Measurements from ENCODE around the gene CLASP1. TPM values are rescaled to one million over a fixed set of nuclear protein-coding genes. Genes with fewer than 3 reads are reported as not detected.

CLASP1 gene
- total RNA-seq, 1 donor from 2014 or later = 60.1 TPM

DNA sequence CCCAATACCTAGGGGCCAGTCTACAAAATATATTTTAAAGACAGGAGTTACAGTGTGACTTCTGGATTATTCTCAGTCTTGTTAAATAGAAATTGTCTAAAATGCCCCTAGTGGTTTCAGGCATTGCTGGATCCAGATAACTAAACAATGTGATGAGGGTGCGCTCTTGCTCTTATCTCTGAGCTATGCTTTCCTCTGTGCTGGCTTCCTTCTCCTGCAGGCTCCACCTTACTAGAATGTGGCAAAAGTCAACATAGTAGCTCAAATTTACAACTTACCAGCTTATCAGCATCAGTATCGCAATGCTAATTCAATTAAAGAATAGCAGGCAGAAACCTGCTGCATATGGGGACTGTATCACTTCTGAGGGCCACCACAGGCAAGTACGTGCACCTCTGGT lies 179.9 kb downstream of the CLASP1 start:
- Histone ChIP-seq H3K27me3 (ENCODE audit: low read depth) (no peaks in the 10 kb centered on the region), H3K4me1 (peaks cover 19% of the 10 kb centered on the region), H3K4me3 (no peak overlapping the region), H3K36me3 (peaks cover 39% of the 10 kb centered on the region), H3K27ac (replicated peaks) (no peak overlapping the region), H3K9me3 (replicated peaks) (no peaks in the 10 kb centered on the region)
- TF ChIP-seq, protein P1, sequence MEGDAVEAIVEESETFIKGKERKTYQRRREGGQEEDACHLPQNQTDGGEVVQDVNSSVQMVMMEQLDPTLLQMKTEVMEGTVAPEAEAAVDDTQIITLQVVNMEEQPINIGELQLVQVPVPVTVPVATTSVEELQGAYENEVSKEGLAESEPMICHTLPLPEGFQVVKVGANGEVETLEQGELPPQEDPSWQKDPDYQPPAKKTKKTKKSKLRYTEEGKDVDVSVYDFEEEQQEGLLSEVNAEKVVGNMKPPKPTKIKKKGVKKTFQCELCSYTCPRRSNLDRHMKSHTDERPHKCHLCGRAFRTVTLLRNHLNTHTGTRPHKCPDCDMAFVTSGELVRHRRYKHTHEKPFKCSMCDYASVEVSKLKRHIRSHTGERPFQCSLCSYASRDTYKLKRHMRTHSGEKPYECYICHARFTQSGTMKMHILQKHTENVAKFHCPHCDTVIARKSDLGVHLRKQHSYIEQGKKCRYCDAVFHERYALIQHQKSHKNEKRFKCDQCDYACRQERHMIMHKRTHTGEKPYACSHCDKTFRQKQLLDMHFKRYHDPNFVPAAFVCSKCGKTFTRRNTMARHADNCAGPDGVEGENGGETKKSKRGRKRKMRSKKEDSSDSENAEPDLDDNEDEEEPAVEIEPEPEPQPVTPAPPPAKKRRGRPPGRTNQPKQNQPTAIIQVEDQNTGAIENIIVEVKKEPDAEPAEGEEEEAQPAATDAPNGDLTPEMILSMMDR (IDR thresholded peaks at IDR 0.05; ENCODE audit: borderline replicate concordance) = no peak
- intact Hi-C loops (cut with micrococcal nuclease) = no loop called here
- no peak for DNase-seq

DNA sequence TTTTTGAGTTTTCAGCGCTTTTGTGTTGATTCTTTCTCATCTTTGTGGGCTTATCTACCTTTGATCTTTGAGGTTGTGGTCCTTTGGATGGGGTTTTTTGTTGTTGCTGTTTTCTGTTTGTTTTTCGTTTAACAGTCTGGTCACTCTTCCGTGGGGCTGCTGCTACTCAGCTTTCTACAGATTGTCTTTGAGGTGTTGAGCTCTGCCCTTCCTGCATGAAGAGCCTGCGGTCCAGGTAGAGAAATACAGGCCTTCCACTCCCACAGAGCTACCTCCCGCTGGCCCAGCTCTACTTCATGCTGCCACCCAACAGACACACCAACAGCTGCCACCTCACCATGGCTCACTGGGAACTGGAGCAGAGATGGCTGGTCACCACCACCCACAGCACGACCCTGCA lies 180.3 kb downstream of the CLASP1 start:
- H3K9me3 ChIP-seq (replicated peaks) = no peaks in the 10 kb centered on the region
- H3K27me3 ChIP-seq (ENCODE audit: low read depth) = no peaks in the 10 kb centered on the region
- TF ChIP-seq, protein P1 (IDR thresholded peaks at IDR 0.05; ENCODE audit: borderline replicate concordance) = no peak
- intact Hi-C loops (cut with micrococcal nuclease) = no loop called here
- H3K4me1 ChIP-seq = peaks cover 16% of the 10 kb centered on the region
- no peak overlapping the region for H3K27ac ChIP-seq (replicated peaks)
- H3K36me3 ChIP-seq = peaks cover 39% of the 10 kb centered on the region
- no peak for DNase-seq
- no peak overlapping the region for H3K4me3 ChIP-seq

DNA sequence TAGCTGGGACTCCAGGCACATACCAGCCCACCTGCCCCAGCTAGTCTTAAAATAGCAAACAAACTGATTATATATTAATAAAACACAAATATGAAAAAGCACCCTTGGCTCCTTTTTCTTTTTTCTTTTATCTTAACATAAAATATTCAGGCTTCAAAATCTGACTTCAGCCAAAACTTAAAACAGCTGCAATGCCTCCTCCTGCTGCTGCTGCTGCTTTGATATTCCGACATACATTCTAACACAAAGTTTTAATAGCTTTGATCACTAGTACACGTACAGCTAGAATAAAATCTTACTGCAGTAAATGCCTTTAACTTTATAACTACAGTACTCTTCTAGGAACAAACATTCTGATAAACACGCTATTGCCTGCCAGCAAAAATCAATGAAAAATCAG lies 190.0 kb downstream of the CLASP1 start:
- Histone ChIP-seq H3K36me3 (peaks cover 83% of the 10 kb centered on the region), H3K9me3 (replicated peaks) (no peaks in the 10 kb centered on the region), H3K27me3 (ENCODE audit: low read depth) (no peaks in the 10 kb centered on the region), H3K4me3 (no peak overlapping the region), H3K27ac (replicated peaks) (no peak overlapping the region), H3K4me1 (no peaks in the 10 kb centered on the region)
- no peak for DNase-seq
- intact Hi-C loops (cut with micrococcal nuclease) = no loop called here
- TF ChIP-seq, protein P1 (IDR thresholded peaks at IDR 0.05; ENCODE audit: borderline replicate concordance) = no peak

DNA sequence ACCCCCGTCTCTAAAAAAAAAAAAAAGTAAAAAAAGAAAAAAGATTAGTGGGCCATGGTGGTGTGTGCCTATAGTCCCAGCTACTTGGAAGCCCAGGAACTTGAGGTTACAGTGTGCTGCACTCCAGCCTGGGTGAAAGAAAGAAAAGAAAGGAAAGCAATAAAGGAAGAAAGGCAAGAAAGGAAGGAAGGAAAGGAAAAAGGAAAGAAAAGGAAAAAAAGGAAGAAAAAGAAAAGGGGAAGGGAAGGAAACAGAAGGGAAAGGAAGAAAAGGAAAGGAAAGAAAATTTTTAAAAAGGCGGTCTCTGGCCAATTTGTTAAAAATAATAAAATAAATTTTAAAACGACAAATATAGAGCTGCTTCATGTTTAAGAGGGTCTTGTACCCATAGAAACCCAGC lies 192.9 kb downstream of the CLASP1 start:
- no peak for DNase-seq
- H3K9me3 ChIP-seq (replicated peaks) = no peaks in the 10 kb centered on the region
- no peak overlapping the region for H3K4me3 ChIP-seq
- intact Hi-C loops (cut with micrococcal nuclease) = no loop called here
- peaks cover 95% of the 10 kb centered on the region for H3K36me3 ChIP-seq
- TF ChIP-seq, protein P1 (IDR thresholded peaks at IDR 0.05; ENCODE audit: borderline replicate concordance) = no peak
- H3K27me3 ChIP-seq (ENCODE audit: low read depth) = no peaks in the 10 kb centered on the region
- H3K27ac ChIP-seq (replicated peaks) = no peak overlapping the region
- no peaks in the 10 kb centered on the region for H3K4me1 ChIP-seq

DNA sequence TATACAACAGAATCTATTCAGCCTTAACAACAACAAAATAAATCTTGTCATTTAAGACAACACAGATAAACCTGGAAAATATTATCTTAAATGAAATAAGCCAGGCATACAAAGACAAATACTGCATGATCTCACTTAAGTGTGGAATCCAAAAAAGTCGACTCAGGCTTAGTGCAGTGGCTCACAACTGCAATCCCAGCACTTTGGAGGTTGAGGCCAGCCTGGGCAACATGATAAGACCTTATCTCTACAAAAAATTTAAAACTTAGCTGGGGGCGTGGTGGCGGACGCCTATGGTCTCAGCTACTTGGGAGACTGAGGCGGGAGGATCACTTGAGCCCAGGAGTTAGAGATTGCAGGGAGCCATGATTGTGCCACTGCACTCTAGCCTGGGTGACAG lies 193.8 kb downstream of the CLASP1 start:
- DNase-seq = no peak
- no peak overlapping the region for H3K4me3 ChIP-seq
- H3K27ac ChIP-seq (replicated peaks) = no peak overlapping the region
- H3K4me1 ChIP-seq = no peaks in the 10 kb centered on the region
- intact Hi-C loops (cut with micrococcal nuclease) = no loop called here
- no peaks in the 10 kb centered on the region for H3K9me3 ChIP-seq (replicated peaks)
- peaks cover 96% of the 10 kb centered on the region for H3K36me3 ChIP-seq
- no peaks in the 10 kb centered on the region for H3K27me3 ChIP-seq (ENCODE audit: low read depth)
- TF ChIP-seq, protein P1 (IDR thresholded peaks at IDR 0.05; ENCODE audit: borderline replicate concordance) = no peak

Data from left ventricle myocardium inferior (tissue), 1 donor.